Neutrophil (primary cell): ENCODE measurements around the gene FAM135A.
"Not testable (repeated sequence)": the region's sequence is repeated elsewhere in the genome, so short reads cannot be mapped to it uniquely, and the experiment has no call there.

Source experiments
- H3K27ac ChIP-seq: fragments of 200-600 bp; sonication (generic); 2 replicates; pipeline ENCODE4 v1.5.1; 2016; ENCODE audit warnings: mild to moderate bottlenecking, moderate library complexity
- H3K27me3 ChIP-seq: fragments of 200-600 bp; sonication (generic); 2 replicates; pipeline ENCODE4 v1.6.0; 2016; ENCODE audit warnings: mild to moderate bottlenecking
- H3K36me3 ChIP-seq: fragments of 200-600 bp; sonication (generic); 2 replicates; pipeline ENCODE4 v1.5.1; 2017
- H3K4me1 ChIP-seq, 2 experiments: fragments of 200-600 bp in 1 of 2; sonication (generic) in 1 of 2; 1 replicate in 1 of 2; 2 replicates in 1 of 2; pipeline versions ENCODE4 v1.5.1 to v1.6.1; 2013 to 2016; ENCODE audit warnings: low read depth in 1 of 2, low read length in 1 of 2, mild to moderate bottlenecking in 1 of 2, moderate library complexity in 1 of 2; ENCODE audit not compliant: control insufficient read depth in 1 of 2, insufficient read depth in 1 of 2
- H3K4me3 ChIP-seq, 2 experiments: fragments of 200-600 bp in 1 of 2; sonication (generic) in 1 of 2; 1 replicate in 1 of 2; 2 replicates in 1 of 2; pipeline ENCODE4 v1.5.1; 2013 to 2016; ENCODE audit warnings: low read depth in 1 of 2, low read length in 1 of 2, mild to moderate bottlenecking in 1 of 2, moderate library complexity in 1 of 2
- H3K9me3 ChIP-seq: fragments of 200-600 bp; sonication (generic); 2 replicates; pipeline ENCODE4 v1.5.1; 2016
- CTCF ChIP-seq: fragments of 200-600 bp; sonication (generic); IDR thresholded peaks from 2 replicates; pipeline ENCODE4 v1.5.1; 2016; ENCODE audit warnings: antibody characterized with exemption

Gene FAM135A

DNA sequence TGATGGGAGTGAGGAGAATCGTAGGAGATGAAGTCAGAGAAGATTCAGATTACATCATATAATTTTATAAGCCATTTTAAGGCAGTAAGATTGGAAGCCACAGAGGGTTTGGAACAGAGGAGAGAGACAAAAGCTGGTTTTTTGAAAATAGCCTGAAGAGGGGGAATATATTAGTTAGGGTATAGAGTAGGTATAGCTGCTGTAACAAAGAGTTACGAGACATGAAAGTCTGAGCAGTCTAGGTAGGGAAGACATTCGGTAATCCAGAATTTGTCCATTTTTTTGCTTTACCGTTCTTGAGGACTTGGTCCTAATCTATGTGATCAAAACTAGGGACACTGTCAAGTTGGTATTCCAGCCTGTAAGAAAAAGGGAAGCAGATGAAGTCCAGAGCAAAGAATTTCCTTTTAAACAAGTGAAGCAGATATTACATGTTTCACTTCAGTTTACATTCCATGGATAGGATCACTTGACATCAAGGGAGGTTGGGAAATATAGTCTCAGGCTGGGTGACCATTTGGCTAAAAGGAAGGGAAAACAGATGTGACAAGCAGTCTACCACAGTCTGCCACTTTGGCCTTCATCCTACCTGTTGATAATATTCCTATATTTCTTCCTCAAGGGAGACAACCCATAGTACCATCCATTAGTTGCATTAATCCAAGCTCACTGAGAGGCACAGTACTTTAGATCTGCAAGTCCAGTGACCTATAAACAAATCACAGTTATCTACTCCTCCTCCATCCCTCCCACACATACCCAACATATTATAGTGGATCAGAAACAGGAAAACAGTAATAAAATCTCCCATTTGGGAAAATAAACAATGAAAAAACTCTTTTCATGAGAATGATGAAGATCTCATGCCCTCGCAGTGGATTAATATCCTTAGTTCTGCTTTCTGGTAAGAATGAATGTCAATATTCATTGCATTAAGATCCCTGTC, 10.2 kb downstream of the FAM135A start:
- Histone ChIP-seq H3K36me3 (no peaks in the 10 kb centered on the region), H3K4me3 (no peak overlapping the region), H3K4me1 (no peaks in the 10 kb centered on the region), H3K27ac (no peak overlapping the region), H3K27me3 (no peaks in the 10 kb centered on the region), H3K9me3 (no peaks in the 10 kb centered on the region)
- no peak for TF ChIP-seq CTCF

- Histone ChIP-seq H3K27ac (no peak overlapping the region), H3K9me3 (no peaks in the 10 kb centered on the region), H3K36me3 (no peaks in the 10 kb centered on the region), H3K27me3 (no peaks in the 10 kb centered on the region), H3K4me1 (no peaks in the 10 kb centered on the region), H3K4me3 (no peak overlapping the region)
- TF ChIP-seq CTCF: no peak
Measured at GRCh38 chr6:70424291-70424690, 11.0 kb downstream of the FAM135A start.

DNA sequence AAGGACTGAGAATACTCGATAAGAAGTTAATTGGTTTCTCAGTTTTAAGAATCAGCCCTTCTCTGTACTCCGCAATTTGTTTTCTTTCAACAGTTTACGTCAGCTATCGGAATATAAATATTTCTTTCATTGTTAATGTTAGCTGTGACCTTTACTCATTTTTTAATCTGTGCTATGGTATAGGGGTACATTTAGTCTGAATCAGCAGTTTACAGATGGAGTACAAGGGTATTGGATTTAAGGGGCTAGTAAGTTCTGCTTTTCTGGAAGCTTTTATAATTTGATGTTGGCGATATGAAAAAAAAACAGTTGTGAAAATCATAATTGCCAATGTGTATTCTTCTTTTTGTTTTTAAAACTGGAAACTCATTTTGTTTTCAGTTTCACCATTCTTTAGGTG, 23.0 kb downstream of the FAM135A start:
- Histone ChIP-seq H3K36me3 (no peaks in the 10 kb centered on the region), H3K9me3 (no peaks in the 10 kb centered on the region)
- no peak for TF ChIP-seq CTCF

GRCh38 chr6:70445001-70445400, 31.7 kb downstream of the FAM135A start:
- H3K27ac ChIP-seq: no peak overlapping the region
- no peaks in the 10 kb centered on the region for H3K27me3 ChIP-seq
- H3K9me3 ChIP-seq: no peaks in the 10 kb centered on the region
- no peaks in the 10 kb centered on the region for H3K36me3 ChIP-seq
- no peak overlapping the region for H3K4me3 ChIP-seq
- H3K4me1 ChIP-seq: no peaks in the 10 kb centered on the region
- no peak for TF ChIP-seq CTCF

More for the DNA sequence above, 23.0 kb downstream of the FAM135A start:
- H3K4me1 ChIP-seq: no peaks in the 10 kb centered on the region
- H3K4me3 ChIP-seq: no peak overlapping the region
- no peaks in the 10 kb centered on the region for H3K27me3 ChIP-seq
- H3K27ac ChIP-seq: no peak overlapping the region

- H3K27me3 ChIP-seq, H3K4me3 ChIP-seq, H3K4me1 ChIP-seq, H3K9me3 ChIP-seq, H3K27ac ChIP-seq, H3K36me3 ChIP-seq: not testable (repeated sequence)
Measured at GRCh38 chr6:70447343-70448070, 34.2 kb downstream of the FAM135A start.

- H3K27me3 ChIP-seq, H3K27ac ChIP-seq, H3K9me3 ChIP-seq, H3K36me3 ChIP-seq, H3K4me3 ChIP-seq, H3K4me1 ChIP-seq: not testable (repeated sequence)
Measured at GRCh38 chr6:70453899-70454298, 40.6 kb downstream of the FAM135A start.
